Measurements from ENCODE around the gene AAK1.

AAK1 gene

DNA sequence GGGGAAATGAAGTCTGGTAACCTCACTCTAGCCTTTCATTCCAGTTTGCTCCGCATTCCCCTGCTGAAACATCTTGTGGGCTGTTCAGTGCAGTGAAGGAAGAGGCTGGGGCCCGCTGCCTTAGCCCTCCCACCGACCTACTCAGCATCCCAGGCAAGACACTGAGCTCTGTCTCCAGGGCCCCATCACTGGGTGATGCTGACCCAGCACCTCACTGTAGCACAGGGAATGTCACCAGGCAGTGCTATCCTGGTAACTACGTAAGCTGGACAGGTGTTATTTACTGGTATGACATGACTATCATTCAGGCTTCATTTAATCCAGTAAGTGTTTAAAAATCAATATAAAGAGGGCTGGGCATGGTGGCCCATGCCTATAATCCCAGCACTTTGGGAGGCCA, 105.3 kb downstream of the AAK1 start:
- DNase-seq (ENCODE audit: low read depth), result no peak

DNA sequence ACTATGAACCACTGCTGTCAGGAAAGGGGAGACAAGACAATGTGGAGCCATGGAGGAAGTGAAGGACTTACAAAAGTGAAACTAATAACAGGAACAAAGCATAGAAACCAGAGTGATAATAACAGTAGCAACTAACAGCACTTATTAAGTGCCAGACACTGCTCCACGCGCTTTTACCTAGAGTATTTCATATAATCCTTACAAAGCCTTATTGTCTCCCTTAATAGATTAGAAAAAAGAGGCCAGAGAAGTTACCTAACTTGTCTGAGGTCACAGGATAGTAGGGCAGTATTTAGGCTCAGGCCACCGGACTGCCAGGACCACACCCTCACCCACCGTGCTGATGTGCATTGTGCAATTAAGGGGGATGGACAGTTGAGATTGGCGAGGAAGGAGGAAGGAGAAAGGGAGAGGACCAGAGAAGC, 107.7 kb downstream of the AAK1 start:
- DNase-seq (ENCODE audit: low read depth), result no peak

DNA sequence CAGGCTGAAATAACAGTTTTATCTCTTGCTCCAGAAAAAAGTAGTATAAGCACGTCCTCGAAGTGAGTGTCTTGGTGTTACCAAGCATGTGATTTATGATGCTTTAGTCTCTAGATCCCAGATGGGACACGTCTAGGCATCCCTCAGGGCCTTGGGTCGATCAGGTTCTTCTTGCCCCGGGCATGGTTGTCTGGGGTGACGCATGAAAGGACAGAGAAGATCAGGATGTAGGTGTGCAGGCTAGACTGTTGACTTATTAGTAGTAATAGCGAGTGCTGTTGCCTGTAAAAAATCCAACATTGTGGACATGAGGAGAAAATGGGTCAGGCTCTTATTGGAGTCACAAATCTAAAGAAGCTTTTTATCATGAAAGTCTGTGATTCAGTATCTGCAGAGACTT, 112.4 kb downstream of the AAK1 start:
- no peak for DNase-seq (ENCODE audit: low read depth)

DNA sequence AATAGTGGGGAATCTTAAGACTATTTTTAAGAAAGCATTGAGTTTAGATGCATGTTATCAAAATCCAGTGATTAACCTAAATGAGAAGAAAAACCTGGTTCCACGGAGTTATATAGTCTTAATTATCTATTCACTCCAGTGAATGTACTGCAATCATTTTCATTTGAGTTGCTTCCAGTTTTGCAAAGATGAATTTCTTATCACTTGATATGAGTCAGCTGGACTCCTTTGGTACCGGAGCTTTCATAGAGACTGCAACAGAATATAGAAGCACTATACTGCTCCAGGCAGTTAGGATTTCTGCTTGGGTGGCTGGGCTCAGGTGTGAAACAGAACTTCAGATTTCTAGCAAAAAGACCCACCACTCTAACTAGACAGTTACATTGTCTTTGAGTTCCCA, 114.1 kb downstream of the AAK1 start:
- DNase-seq (ENCODE audit: low read depth), result no peak

DNA sequence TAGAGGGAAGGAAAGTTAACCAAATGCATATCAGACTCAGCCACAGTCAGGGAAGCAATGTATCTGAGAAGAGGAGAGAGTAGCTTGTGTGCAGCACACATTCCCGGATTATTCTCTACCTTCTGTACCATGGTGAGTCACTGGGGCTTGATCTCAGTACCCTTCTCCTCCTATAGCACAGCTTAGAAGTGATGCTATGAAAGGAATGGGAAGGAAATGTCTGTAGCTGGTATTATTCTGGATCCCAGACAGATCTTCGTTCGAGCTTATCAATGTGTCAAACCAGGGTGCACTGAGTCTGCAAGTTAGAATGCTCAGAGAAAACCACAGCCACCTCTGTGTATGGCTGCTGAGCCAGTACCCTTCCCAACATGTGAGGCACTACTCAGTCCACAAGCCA, 118.3 kb downstream of the AAK1 start:
- DNase-seq (ENCODE audit: low read depth), result no peak

DNA sequence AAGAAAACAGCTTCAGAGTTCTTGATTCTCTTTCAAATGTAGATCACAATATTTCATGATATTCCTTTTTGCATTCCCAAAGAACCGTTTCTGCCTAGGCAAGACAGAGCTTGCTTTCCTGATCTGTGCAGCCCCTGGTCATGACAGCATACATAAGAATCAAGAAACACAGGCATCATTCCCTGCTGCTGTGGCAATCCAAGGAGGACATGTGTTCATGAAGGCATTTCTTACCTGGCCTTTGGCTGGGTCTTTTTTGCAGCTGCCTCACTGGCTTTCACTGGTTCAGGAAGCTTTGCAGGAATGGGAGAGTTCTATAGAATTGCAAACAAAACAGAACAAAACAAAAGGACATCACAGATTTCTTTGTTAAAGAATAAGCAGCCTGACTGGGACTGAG, 118.7 kb downstream of the AAK1 start:
- no peak for DNase-seq (ENCODE audit: low read depth)

DNA sequence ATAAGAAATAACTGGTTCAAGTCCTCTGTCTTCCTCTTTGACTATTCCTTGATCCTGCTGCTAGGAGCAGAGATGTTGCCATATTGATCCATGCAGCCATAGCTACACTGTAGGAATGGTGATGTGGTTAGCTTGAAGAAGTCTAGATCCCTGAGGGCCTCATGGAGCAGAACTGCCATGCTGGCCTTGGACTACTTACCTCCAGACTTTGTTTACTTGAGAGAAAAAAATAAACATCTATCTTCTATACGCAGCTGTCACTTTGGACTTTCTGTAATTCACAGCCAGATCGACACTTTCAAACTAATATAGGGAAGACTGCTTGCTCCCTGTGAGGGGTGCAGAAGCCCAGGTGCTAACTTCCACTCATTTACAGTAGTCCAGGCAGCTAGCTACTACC, 121.8 kb downstream of the AAK1 start:
- no peak for DNase-seq (ENCODE audit: low read depth)

DNA sequence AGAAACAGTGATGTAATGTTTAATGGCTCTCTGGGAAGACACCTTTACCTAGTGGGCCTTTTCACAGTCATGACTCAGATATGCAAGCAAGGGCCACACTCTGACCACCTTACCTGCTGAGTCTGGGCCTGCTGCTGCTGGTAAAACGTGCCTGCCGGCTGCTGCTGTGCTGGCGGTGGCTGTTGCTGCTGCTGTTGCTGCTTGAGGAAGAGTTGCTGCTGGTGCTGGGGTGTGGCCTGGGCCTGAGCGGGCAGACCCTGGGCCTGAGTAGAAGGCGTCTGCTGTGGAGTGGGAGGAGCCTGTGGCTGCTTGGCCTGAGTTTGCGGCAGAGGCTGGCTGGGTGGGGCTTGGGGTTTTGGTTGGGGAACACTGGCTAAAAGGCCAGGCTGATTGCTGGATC, 124.7 kb downstream of the AAK1 start:
- no peak for DNase-seq (ENCODE audit: low read depth)

DNA sequence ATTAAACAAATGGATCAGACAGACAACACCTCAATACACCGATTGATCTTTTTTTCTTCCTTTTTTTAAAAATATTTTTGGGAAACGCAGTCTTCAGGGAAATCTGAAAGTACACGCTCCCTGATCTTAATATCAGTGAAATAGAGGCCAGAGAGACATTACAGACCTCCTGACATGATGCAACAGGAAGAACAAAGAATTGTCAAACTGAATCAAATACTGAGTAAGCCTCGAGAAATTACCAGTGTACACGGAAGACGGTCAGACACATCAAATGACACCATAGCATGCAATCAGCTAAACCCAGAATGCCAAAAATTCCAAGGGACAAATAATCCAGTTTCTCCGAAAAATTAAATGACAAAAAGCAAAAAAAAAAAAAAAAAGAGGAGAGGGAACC, 126.1 kb downstream of the AAK1 start:
- no peak for DNase-seq (ENCODE audit: low read depth)

DNA sequence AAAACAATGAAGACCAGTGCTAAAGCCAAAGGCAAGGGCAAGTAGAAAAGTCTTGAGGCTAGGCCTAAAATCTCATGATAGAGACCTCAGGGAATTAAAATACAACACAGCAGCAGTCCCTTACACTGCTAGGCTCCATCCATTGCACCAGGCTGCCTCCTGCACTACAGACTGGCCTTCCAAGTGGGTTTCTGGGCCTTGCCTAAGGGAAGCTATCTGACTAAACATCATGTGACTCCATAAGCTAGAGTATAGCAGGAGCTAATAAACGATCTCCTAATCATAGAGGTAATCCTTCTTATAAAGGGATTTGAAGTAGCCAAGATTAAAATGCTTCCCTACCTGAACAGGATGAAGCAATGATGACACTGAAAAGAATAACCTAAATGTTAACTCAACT, 128.7 kb downstream of the AAK1 start:
- DNase-seq (ENCODE audit: low read depth), result no peak

DNA sequence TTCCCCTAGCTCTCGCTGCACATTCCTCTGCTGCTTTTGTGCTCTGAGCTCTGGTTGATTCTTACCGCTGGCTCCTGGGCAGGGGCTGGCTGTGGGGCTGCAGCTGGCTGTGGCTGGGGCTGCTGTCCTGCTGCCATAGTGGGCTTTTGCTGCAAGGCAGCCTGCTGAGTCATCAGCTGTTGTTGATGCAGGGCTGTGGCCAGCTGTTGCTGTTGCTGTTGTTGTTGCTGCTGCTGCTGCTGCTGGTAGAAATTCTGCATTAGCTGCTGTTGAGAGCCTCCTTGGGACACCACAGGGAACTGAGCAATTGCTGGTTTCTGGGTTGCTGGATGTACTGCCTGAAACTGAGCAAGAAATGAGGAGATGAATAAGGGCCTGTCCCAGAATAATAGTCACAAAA, 129.1 kb downstream of the AAK1 start:
- no peak for DNase-seq (ENCODE audit: low read depth)

DNA sequence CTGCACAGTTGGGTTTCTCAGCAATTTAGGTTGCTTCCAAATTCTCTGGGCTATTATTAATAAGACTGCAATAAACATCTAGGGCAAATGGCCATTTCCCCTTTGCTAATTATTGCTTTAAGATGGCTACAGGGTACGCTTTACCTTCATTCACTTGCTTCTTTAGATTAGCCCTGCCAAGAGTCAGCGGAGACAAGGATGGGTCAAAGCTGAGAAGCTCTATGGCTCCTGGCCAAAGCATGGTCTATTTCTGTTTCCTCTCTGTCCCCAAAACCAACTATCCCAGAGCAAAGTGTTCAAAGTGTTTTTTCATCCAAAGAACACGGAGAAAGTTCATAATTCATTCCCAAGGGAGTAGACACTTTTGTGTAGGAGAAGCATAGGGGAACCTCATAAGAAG, 131.1 kb downstream of the AAK1 start:
- DNase-seq (ENCODE audit: low read depth), result no peak

DNA sequence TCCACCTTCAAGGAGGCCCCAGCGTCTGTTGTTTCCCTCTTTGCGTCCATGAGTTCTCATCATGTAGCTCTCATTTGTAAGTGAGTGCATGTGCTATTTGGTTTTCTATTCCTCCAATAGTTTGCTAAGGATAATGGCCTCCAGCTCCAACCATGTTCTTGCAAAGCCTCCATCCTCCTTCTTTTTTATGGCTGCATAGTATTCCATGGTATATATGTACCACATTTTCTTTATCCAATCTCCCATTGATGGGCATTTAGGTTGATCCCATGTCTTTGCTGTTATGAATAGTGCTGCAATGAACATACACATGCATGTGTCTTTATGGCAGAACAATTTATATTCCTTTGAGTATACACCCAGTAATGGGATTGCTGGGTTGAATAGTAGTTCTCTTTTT, 133.3 kb downstream of the AAK1 start:
- no peak for DNase-seq (ENCODE audit: low read depth)

DNA sequence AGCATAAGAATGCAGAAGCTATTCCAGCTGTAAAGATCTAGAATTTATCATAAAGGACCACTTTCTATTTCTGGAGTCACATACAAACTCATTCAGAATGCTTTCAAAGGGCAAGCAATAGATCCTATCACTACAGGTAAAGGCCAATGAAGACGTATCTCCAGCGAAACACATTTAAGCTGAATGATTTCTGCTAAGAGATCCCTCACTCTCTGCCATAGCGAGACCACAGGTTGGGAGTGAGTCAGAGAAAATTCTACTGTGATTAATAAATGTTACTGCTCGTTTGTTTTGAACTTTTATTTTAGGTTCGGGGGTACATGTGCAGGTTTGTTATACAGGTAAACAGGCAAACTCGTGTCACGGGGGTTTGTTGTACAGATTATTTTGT, 133.8 kb downstream of the AAK1 start:
- DNase-seq (ENCODE audit: low read depth), result no peak

DNA sequence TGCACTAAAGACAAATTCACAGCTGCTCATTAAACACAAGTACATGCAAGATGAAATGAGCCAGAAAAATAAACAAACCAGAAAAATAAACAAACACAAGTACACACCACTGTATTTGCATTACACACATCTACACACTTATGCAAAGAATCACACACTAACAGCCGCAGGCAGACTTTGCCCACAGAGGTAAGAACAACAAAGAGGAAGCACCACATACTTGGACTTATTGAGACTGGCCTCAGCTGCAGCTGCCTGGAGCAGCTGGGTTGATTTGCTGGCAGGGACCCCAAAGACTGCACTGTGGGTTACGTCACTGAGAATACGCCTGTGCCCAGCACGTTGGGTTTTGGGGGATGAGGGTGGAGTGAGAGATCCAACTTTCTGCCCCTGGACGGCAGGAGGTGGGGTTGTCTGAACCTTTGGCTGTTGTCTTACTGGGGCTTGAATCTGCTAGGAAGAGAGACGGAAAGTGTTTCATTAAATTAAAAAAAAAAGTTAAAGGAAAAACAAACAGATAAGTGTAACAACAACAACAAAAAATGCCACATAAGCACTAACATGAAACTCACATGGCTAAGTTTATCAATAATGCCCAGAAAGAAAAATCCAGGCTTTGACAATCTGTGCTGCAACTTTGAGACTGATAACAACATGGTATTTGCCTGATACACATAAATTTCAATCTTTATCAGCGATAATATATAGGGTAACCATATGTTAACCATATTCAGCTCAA, 134.4 kb downstream of the AAK1 start:
- no peak for DNase-seq (ENCODE audit: low read depth)

DNA sequence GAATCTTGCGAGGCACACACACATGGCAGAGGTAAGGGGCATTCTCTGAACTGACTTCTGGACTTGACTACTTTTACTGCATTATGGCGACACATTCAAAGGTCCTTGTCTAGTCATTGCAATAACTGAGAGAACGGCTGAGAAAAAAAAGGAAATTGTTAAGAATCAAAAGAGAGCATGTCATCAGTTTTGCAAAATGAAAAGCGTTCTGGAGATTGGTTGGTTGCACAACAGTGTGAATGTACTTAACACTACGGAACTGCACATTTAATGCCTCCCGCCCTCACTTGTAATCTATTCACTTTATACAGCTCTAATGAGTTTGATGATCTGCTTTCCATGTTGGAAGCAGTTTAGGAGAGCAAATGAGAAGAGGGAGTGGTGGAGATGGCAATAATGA, 137.8 kb downstream of the AAK1 start:
- DNase-seq (ENCODE audit: low read depth), result no peak

DNA sequence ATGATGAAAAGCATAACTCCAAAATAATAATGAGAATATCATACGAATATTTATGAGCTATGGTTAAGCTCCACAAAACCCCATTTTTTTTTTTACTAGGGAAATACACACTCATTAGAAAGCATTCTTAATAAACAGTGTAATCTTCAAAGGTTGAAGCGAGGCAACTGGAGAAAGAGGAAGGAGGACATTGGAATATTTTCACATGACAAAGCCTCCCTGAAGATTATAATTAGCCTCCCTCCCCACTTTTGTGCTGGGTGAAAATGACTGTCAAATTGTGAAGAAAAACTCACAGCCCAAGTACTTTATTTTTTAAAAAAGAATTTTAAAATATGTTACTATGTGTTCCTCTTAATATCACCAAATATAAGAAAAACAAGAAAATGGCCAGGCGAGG, 142.2 kb downstream of the AAK1 start:
- DNase-seq (ENCODE audit: low read depth), result no peak

DNA sequence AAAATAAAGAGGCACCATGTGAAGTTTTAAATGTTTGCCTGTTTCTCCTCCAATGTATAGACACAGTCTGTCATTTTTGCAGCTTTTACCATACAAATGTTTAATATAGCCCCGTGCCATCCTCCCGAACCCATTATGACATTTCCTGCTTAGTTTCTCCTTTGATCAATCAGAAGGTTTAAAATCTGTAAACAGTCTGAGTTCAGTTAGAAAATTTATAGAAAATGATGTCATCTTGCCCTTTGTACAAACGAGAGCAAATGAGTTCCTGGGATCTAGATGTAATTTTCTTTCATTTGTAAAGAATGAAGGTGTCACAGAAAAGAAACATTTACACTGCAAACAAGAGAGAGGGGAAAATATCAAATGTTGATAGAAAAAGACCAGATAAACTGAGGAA, 143.6 kb downstream of the AAK1 start:
- no peak for DNase-seq (ENCODE audit: low read depth)

DNA sequence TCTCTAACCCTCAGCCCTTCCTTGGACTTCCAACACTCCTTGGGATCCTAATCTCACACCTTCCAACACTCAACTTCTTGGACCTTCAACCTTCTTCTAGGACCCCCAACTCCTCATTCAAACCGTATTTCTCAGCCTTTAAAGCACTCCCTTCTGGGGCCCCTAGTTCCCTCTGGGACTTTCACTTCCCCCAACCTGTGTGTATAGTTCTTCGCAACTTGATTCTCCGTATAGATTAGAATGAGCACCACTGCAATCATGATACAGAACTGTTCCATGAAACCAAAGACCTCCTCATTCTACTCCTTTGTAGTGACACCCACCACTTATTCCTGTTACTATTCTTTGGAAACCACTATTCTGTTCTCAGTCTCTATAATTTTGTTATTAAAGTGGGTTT, 144.3 kb downstream of the AAK1 start:
- DNase-seq (ENCODE audit: low read depth), result no peak

DNA sequence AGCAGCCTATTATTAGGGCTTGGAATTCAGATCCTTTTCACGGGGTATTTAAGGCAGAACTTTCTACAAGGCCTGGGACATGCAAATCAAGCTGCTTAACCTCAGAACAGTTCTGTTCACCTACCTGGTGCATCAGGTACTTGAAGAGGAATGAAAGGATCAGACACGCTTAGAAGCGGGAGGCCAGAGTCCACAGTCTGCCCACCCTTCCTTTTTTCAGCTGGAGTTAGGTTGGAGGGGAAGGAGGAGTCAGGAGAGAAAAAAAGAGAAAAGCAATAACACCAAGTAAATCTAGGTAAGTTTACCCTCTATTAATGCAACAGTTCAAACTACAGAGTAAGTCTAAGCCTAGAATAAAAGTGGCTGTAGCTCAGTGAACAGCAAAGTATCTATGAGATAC, 147.7 kb downstream of the AAK1 start:
- DNase-seq (ENCODE audit: low read depth), result no peak

DNA sequence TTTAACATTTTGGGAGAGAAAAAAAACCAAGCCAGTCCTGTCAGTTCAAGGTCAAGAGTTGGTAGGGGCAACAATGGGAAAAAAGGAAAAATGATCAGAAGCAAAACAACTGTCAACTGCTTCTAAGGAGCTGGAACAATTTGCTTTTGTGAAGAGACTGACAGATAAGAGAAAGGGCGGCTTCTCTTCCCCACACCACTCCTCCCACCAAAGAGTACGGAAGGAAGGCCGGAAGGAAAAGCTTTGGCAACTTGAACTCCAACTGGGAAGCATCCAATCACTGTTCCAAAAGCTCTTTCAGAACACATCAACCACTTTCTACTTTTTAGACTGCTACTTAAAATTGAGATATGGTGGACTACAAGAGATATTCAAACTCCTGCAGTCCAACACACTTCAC, 148.5 kb downstream of the AAK1 start:
- DNase-seq (ENCODE audit: low read depth), result no peak

DNA sequence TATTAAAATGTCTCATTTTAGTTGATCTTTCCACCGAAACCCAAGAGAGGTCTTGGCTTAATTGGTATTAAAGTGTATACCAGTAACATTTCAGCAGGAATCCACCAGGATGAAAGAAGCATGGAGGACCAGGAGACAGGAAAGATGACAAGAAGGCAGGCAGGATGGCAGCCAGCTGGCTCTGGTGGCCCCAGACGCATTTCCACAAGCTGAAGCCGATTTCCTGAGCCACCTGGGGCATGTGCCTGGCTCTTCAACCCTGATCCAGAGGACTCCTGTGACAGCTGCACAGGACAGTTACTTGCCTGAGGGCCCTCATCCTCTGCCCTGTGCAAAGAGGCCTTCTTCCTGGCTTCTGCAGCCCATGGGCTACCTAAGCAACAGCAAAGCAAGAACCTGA, 149.4 kb downstream of the AAK1 start:
- DNase-seq (ENCODE audit: low read depth), result no peak

DNA sequence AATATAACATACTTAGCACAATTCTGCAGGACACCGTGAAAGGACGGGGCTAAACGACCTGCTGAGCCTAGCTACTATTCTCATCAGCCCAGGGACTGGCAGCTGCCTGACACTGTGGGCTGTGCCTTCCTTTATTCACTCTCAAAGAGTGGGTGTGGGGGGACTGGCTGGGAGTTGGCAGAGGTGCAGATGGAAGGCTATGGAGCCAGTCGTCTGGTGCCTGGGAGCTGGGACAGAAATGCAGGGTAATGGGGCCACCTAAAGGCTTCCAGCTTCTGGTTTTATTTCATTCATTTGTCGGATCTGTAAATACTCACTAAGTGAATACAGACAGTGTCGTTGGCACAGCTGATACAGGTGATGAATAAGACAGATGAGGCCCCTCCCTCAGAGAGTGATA, 150.3 kb downstream of the AAK1 start:
- no peak for DNase-seq (ENCODE audit: low read depth)

DNA sequence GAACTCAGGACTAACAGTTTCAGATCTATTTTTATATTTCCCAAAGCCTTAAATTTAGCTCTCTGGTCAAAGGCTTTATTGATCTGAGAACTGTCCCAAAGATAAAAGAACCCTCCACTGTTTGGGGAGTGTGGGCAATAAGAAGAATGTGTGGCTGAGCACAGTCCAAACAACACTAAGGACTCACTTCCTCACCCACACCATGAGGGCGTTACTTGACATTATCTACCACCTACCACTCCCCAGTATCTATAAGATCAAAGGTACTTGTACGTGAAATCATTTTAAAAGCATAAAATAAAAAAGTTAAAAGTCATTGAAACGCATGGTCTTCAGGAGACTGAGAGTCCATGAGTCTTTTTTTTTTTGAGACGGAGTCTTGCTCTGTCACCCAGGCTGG, 151.7 kb downstream of the AAK1 start:
- no peak for DNase-seq (ENCODE audit: low read depth)

DNA sequence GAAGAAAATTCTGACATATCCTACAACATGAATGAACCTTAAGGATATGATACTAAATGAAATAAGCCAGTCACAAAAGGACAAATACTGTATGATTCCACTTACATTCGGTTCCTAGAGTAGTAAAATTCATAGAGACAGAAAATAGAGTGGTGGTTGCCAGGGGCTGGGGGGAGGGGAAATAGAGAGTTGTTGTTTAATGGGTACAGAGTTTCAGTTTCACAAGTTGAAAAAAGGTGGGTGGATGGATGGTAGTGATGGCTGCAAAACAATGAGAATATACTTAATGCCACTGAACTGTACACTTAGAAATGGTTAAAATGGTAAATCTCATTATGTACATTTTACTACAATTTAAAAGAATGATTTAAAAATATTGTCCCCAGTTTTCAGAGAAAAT, 153.1 kb downstream of the AAK1 start:
- DNase-seq (ENCODE audit: low read depth), result no peak

Measured in stimulated activated CD8-positive, alpha-beta memory T cell treated with anti-CD3 and anti-CD28 coated beads, Interleukin-15, amount 100 ng/mL, for 24 hours (primary cell).